Suprapubic skin (tissue), 3 donors: ENCODE measurements around the gene IGFL3.

Source experiments
- CTCF ChIP-seq, 2 donors: fragments of 200-600 bp in 1 of 2; fragments of 450-650 bp in 1 of 2; sonication (generic) in 1 of 2; IDR thresholded peaks; one replicate each; pipeline ENCODE4 v1.5.1; 2016 to 2019; ENCODE audit warnings: antibody characterized with exemption in 2 of 2, mild to moderate bottlenecking in 1 of 2, moderate library complexity in 1 of 2
- POLR2AphosphoS5 ChIP-seq, 3 donors: sonication (generic); formaldehyde crosslinking; IDR thresholded peaks; one replicate each; pipeline ENCODE4 v1.6.1; 2017; ENCODE audit warnings: antibody characterized with exemption in 3 of 3

GRCh38 chr19:46147166-46147740 lies 22.8 kb upstream of the IGFL3 start:
- TF ChIP-seq CTCF (IDR thresholded peaks at IDR 0.05) (no peak), POLR2AphosphoS5 (IDR thresholded peaks at IDR 0.05) (no peak)
